HG03457 (cell line): ENCODE results near the gene SYNE2.

Experiments used
- ATAC-seq: cut with Tn5 transposase; IDR thresholded peaks from one replicate; pipeline ENCODE4 v1.9.1; 2021; ENCODE audit warnings: moderate number of reproducible peaks; ENCODE audit not compliant: unreplicated experiment

Gene SYNE2

GRCh38 chr14:64234877-64235651 is 382.3 kb downstream of the SYNE2 start:
- peak; percentile 11 for ATAC-seq

GRCh38 chr14:64235652-64236640 is 383.1 kb downstream of the SYNE2 start:
- peak; percentile 55 for ATAC-seq

- no peak for ATAC-seq
Measured at GRCh38 chr14:64238049-64238448, 385.2 kb downstream of the SYNE2 start.

DNA sequence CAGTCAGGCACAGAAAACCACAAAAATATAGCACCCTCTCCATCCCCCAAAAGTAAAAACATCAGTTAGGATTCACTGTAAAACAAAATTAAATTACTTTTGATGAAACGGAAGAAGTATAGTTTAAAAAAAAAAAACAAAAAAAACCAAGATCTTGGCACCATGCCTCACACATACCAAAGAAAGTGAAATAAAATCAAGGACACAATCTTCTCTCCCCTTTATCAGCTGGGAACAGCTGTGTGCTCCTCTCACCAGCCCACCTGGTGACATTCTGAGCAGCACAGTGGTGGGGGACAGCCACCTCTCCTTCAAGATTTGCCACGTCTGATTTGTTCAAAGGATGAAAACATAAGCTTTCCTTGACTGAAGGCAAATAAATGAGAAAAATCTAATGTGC is 385.8 kb downstream of the SYNE2 start:
- no peak for ATAC-seq

GRCh38 chr14:64244279-64244678 is 391.5 kb downstream of the SYNE2 start:
- no peak for ATAC-seq

DNA sequence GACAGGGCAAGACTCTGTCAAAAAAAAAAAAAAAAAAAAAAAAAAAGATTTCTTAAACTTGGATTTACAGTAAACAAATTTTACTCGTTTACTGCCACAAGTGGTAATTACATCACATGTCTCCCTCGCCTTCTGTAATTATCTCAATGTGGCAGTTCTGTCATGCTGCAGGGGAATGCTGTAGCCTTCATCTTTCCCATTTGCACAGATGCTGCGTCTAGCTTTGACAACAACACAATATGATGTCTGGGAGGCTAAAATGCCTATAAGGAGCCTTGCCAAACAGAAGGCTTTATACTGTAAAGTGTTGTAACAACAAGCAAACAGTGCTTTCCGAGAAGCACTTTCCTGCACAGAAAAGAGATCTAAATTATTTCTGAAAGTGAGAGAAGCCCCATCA is 392.7 kb downstream of the SYNE2 start:
- ATAC-seq = no peak

DNA sequence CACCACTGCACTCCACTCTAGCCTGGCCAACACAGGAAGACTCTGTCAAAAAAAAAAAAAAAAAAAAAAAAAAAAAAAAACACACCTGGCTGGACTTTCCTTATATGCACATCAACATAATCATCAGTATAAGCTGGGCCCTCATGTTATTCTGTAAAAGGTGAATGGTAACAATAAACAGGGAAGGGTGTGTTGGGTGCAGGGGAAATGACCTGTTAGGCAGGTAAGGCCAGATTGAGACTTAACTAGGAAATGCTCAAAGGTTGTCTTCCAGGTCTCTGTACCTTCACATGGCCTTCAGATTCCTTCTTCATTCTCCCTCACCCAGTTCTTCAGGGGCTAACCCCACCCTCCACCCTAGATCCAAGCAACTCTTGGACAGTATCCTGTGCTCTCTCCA is 393.9 kb downstream of the SYNE2 start:
- ATAC-seq = no peak

GRCh38 chr14:64247195-64247594 is 394.4 kb downstream of the SYNE2 start:
- ATAC-seq = no peak

DNA sequence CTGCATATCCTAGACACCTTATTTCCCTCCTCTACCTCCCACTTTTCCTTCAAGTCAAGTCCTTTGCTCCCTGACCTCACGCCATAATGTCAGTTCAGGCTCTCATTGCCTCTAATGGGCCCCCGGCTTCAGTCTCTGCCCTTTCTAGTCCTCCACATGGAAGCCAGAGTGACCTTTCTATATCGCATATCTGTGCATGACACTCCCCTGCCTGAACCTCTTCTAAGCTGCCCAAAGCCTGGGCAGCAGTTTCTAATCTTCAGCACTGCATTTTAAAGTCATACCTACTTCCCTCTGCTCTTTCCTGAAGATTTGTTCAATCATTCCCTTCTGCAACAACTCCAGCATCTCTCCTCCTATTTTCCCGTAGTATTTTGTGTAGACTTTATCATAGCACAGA is 395.9 kb downstream of the SYNE2 start:
- ATAC-seq = no peak

DNA sequence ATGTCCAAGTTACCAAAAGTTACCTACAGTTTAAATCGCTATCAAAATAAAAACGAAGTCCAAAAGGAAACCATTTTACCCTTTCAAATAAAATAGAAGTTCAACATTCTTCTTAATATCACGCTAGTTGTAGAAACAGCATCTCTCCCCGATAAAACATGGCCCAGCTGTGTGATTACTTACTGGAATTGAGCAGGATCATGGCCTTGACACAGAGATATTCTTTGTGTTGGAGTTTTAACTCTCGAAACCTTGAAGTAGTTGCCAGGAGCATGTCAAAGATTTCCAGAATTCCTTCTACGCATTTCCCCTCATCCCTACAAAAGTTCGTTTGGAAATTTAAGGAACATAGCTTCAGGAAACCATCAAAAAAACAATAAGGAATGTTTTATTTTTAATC is 396.6 kb downstream of the SYNE2 start:
- ATAC-seq = no peak

DNA sequence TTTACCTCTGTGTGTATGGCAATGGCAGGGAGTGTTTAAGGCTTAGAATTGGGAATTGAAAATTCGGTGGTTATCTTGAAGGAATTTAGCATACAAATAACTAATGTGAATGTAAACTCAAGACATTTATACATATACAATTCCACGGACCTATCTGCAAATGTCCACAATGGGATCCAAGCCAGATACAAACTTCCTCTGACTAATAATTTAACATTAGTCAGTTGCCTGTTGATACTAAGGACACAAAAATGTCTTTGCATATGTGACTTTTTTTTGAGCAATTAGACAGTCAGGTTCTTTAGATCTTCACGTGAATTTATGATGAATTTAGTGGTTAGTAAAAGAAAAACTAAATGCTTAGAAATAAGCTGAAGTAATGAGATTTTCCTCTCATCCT is 400.9 kb downstream of the SYNE2 start:
- ATAC-seq = no peak

- no peak for ATAC-seq
Measured at GRCh38 chr14:64255756-64256155, 403.0 kb downstream of the SYNE2 start.

DNA sequence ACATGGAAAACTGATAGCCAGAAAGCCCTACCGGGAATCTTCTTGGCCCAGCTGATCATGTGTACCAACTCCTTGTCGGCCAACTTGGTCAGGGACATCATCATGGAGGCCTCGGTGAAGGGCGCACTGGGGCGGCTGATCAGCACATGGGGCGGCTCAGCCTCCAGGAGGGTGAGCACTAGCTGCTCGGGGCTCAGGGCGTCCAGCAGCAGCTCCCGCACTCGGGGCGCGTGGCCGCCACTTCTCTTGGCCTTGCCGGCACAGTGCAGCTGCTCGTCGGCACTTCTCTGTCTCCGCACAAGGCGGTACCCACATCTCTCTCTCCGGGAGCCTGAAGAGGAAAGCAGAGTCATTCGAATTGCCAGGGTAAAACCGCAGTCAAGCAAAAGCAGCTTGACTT is 407.6 kb downstream of the SYNE2 start:
- ATAC-seq = no peak

DNA sequence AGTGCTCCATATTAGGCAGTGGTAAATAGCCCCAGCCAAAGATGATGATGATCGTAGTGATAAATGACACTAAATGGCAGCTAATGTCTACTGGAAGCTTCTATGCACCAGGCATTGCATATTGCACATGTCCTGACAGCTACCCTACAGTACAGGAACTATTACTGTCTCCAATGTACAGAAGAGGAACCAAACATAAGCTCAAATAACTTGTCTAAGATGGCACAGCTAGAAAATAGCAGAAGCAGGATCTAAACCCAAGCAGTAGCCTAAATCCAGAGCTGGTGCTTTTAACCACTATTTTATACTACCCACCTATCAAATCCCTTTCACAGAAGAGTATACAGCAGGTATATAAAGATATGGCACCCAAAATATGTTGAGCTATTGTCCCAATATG is 412.4 kb downstream of the SYNE2 start:
- ATAC-seq = no peak

DNA sequence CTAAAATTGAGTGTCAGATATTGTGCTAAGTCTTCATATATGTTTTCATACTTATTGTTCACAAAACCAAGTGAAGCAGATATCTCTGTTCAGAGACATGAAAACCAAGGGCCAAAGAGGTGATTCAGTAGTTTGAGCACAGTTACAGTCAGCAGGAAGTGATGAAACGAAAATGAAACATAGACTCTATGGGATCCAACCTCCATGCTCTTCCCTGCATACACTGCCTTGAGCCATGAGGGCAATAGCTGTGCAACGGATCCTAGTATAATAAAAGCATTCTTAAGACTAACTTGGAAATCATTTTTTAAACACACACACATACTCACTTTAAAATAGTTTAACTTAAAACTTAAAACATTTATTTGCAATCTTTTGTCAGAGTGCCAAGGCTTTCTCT is 413.4 kb downstream of the SYNE2 start:
- no peak for ATAC-seq

- no peak for ATAC-seq
Measured at GRCh38 chr14:64272019-64272418, 419.2 kb downstream of the SYNE2 start.
